Muscle of leg (tissue), 11 donors: ENCODE measurements around the gene HK2. TPM values are rescaled to one million over a fixed set of nuclear protein-coding genes. Genes with fewer than 3 reads are reported as not detected.

Experiments
- DNase-seq: peaks from one replicate; pipeline ENCODE4 v3.0.0; 2013
- H3K27ac ChIP-seq: one replicate; pipeline ENCODE4 v1.5.1; 2013; ENCODE audit warnings: mild to moderate bottlenecking, low read length, control low read depth
- H3K27me3 ChIP-seq: one replicate; pipeline ENCODE4 v1.6.1; 2013; ENCODE audit warnings: low read length; ENCODE audit not compliant: control insufficient read depth, insufficient read depth
- H3K36me3 ChIP-seq: one replicate; pipeline ENCODE4 v1.6.1; 2013; ENCODE audit warnings: low read length; ENCODE audit not compliant: control insufficient read depth, insufficient read depth
- H3K4me1 ChIP-seq: one replicate; pipeline ENCODE4 v1.6.1; 2013; ENCODE audit warnings: low read length; ENCODE audit not compliant: control insufficient read depth, insufficient read depth
- H3K4me3 ChIP-seq: one replicate; pipeline ENCODE4 v1.5.1; 2013; ENCODE audit warnings: low read length, control low read depth
- H3K9me3 ChIP-seq: replicated peaks from 2 replicates; pipeline ENCODE4 v1.6.1; 2013; ENCODE audit warnings: low read depth, low read length; ENCODE audit not compliant: control insufficient read depth
- WGBS: methylation state at CpG from one replicate; pipeline ENCODE4 v1.1.5; 2013; ENCODE audit warnings: missing lambda C conversion rate; ENCODE audit not compliant: insufficient coverage; 5-methylcytosine and 5-hydroxymethylcytosine counted together
- polyA plus RNA-seq, 8 donors: library from polyadenylated mRNA; unstranded; fragments of 120-200 nt; gene quantifications; one replicate each; pipeline versions ENCODE4 v1.2.1 to v1.2.3, GENCODE V29; 2013; ENCODE audit warnings: inconsistent platforms in 1 of 8, low replicate concordance in 1 of 8; ENCODE audit not compliant: insufficient read length in 8 of 8, insufficient read depth in 1 of 8
- total RNA-seq: library from RNA; stranded (reverse); fragments of 120-200 nt; gene quantifications from one replicate; pipeline ENCODE4 v1.2.4, GENCODE V29; 2013

The HK2 gene
- total and polyA plus RNA-seq, 9 donors = 3.3 to 8.6 (median 6.1) TPM

DNA sequence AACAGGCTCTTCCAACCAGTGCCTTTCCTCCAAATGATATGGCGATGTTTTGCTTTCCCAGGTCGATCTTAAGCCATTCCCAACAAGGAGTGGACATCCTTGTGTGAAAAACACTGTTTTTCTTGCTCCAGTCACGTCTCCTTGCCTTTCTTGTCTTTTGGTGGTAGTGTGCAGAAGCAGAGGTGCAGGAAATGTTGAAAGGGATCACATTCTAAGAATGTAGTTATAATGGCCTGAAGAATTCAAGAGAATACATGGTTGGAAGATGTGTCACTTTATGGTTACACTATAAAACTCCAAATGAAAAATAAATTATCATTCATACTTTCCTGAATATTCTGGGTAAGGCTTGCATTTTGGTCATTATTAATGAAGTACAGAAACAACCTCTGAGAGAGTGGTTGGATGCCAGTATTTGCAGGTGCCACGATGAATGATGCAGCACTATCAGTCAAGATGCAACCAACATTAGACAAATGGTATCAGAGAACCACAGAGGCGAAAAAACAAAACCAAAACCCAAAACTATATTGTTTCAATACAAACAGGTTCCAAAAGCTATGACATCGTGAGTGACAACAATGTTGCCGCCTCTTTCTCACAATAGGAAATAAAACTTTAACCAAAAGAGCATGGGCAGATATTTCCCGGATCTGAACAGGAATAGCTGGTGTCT lies 97.0 kb downstream of the HK2 start:
- no CpG with 5 or more reads among the region's 8 CpGs for WGBS
- H3K27ac ChIP-seq = no peak overlapping the region
- DNase-seq = no peak

DNA sequence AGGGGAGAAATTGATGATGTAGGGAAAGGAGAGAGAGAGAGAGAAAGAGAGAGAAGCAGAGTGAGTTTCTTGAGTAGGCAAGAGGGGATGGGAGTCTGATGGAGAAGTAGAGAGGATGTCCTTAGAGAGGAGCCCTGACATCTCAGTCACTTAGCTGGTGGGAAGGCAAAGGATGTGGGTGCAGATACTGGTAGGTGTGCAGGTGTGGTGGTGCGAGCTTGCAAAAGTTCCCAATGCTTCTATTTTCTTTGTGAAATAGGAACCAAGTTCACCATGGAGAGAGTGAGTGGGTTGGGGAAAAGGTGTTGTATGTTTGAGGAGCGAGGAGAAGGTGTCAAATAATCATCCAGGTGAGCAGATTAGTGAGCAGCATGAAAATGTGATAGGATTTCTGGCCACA lies 98.0 kb downstream of the HK2 start:
- 89% methylated on average over 2 of the region's 2 CpGs for WGBS
- Histone ChIP-seq H3K27me3 (no peaks in the 10 kb centered on the region), H3K36me3 (no peaks in the 10 kb centered on the region), H3K27ac (no peak overlapping the region), H3K4me3 (no peak overlapping the region), H3K4me1 (no peaks in the 10 kb centered on the region), H3K9me3 (no peaks in the 10 kb centered on the region)
- no peak for DNase-seq

More for the DNA sequence above, 97.0 kb downstream of the HK2 start:
- no peaks in the 10 kb centered on the region for H3K9me3 ChIP-seq
- no peaks in the 10 kb centered on the region for H3K36me3 ChIP-seq
- no peaks in the 10 kb centered on the region for H3K27me3 ChIP-seq
- no peak overlapping the region for H3K4me3 ChIP-seq
- H3K4me1 ChIP-seq = no peaks in the 10 kb centered on the region

DNA sequence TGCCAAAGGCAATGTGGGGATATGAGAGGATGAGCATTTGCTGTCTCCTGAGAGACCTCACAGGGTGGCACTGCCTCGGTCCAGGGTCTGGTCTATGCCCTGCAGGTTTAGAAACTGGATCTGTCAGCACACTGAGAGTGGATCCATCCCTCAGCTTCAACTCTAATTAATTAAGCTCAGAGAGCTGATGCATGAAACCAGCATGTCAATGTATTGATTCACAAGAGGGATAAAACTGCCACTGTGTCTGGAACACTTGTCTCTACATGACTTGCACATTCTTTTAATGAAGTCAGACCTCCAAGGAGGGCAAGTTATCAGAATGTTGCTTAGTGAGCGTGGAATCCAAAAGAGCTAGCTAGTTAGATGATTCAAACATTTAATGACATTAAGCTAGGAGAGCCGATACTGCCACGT lies 102.1 kb downstream of the HK2 start:
- H3K27me3 ChIP-seq = no peaks in the 10 kb centered on the region
- no peak for DNase-seq
- no peaks in the 10 kb centered on the region for H3K9me3 ChIP-seq
- H3K27ac ChIP-seq = no peak overlapping the region
- H3K4me3 ChIP-seq = no peak overlapping the region
- H3K4me1 ChIP-seq = no peaks in the 10 kb centered on the region
- 95% methylated on average over 4 of the region's 4 CpGs for WGBS
- H3K36me3 ChIP-seq = no peaks in the 10 kb centered on the region

DNA sequence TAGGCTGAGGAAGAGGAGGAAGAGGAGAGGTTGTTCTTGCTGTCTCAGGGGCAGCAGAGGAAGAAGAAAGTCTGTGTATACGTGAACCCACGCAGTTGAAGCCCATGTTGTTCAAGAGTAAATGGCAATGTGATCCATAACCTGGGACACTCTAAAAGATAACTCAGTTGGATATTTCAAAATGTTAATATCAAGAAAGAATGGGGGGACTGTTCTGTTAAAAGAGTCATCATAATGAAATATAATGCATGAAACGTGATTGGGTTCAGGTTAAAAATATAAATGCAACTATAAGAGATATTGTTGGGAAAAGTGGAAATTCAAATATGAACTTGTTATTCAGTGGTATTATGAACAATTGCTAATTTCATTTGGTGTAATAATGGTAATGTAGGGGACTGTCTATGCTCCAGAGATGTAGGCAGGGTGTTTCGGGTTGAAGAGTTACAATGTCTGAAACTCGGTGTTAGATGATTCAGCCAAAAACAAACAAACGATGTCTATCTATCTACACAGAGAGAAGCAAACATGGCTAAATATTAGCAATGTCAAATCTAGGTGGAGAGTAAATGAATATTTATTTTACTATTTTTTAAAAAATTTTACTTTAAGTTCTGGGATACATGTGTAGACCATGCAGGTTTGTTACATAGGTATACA lies 103.4 kb downstream of the HK2 start:
- H3K4me3 ChIP-seq = no peak overlapping the region
- no peaks in the 10 kb centered on the region for H3K36me3 ChIP-seq
- no peak overlapping the region for H3K27ac ChIP-seq
- H3K4me1 ChIP-seq = no peaks in the 10 kb centered on the region
- 87% methylated on average over 3 of the region's 6 CpGs for WGBS
- H3K9me3 ChIP-seq = no peaks in the 10 kb centered on the region
- DNase-seq = no peak
- no peaks in the 10 kb centered on the region for H3K27me3 ChIP-seq

DNA sequence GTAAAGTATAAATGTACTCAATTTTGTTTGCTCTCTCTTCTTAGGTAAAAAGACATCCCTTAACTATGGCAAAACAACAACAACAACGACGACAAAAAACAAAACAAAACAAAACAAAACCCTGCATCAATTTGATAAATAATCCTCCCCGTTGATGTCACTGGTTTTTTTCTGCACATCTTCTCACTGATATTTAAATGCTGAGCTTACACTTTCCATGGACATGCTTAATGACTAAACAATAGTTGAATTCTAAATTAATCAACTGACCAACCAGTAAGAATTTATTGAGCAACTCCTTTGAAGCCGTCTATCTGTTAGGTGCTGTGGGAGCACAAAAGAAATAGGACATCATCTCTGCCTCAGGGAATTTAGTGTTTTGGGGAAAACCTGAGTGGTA lies 104.3 kb downstream of the HK2 start:
- no peak for DNase-seq

DNA sequence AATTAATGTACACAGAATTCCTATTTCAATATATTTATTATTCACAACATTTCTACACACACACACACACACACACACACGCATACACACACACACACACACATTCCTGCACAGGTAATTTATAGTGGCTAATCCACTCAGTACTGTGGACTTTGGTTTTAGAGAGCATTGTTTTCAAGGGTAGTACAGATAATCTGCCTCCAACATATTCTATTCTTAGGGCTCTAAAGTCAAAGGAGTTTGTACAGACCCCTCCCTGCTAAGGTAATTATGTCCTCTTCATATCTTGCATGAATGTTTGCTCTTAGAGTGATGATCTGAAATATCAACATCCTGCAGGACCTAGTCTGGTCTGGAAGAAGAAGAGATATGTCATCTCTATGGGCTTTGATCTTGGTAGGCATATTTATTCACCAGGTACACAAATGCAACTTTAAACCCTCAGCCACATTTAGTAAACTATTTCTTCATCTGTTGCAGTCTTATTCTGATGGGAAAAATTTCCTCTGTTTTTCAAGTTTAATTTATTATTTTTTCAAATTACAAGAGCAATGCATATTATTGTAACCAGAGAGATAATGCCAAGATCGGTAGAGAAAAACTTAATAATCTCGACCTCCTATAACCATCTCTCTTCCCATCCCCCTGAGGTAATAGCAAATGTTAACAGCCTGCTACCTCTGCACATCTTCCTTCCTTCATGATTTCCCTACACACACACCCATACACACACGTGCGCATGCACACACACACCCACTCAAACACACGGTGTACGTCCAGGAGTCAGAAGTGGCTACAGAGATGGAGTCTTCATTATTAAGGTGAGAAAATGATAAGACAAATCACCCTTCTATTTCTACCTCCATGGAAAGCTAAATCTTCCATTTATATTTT lies 106.2 kb downstream of the HK2 start:
- Histone ChIP-seq H3K9me3 (no peaks in the 10 kb centered on the region), H3K27ac (no peak overlapping the region), H3K36me3 (no peaks in the 10 kb centered on the region), H3K27me3 (no peaks in the 10 kb centered on the region), H3K4me3 (no peak overlapping the region), H3K4me1 (no peaks in the 10 kb centered on the region)
- DNase-seq = no peak
- WGBS = no CpG with 5 or more reads among the region's 7 CpGs

More for the DNA sequence above, 104.3 kb downstream of the HK2 start:
- H3K4me3 ChIP-seq = no peak overlapping the region
- no peaks in the 10 kb centered on the region for H3K9me3 ChIP-seq
- H3K36me3 ChIP-seq = no peaks in the 10 kb centered on the region
- 90% methylated on average over 2 of the region's 4 CpGs for WGBS
- no peaks in the 10 kb centered on the region for H3K27me3 ChIP-seq
- no peaks in the 10 kb centered on the region for H3K4me1 ChIP-seq
- no peak overlapping the region for H3K27ac ChIP-seq

DNA sequence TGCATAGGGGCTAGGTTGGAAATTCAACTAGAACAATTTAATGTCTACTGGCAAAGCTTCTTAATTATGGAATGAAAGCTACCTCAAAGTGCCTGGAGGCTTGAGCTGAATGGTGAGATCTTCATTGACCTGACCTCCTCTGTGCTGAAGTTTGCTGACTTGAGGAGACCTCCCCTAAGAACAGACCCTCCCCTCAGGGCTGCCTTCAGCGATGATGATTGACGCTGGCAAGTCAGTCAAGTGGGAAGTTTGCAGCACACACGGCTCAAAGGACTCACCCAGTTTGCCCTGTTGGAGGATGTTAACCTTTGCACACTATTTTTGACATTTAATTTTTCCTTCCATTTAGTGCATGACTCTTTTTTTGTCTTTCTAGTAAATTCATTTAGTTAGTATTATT lies 107.4 kb downstream of the HK2 start:
- DNase-seq = no peak
- Histone ChIP-seq H3K9me3 (no peaks in the 10 kb centered on the region), H3K4me3 (no peak overlapping the region), H3K27me3 (no peaks in the 10 kb centered on the region), H3K4me1 (no peaks in the 10 kb centered on the region), H3K27ac (no peak overlapping the region), H3K36me3 (no peaks in the 10 kb centered on the region)
- no CpG with 5 or more reads among the region's 3 CpGs for WGBS

DNA sequence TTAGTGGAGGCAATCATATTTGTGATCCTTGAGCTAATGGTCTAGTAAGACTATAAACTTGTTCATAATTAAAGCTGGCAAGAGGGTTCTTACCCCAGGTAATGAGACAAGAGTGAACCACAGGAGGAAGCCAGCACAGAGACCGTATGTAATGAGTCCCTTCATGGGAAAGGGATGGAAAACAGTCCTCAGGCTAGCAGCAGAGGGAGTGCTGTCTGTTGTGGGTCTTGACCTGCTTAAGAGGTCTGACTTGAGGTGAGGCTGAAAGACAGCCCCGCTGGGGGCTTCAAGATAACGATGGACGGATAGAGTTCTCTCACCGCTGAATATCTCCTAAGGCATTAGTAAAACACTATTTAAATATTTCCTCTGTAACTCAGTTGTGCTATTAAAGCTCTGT lies 108.3 kb downstream of the HK2 start:
- H3K36me3 ChIP-seq = no peaks in the 10 kb centered on the region
- no peak for DNase-seq
- WGBS = 40% methylated on average over 1 of the region's 5 CpGs

More for the DNA sequence above, 108.3 kb downstream of the HK2 start:
- Histone ChIP-seq H3K27ac (no peak overlapping the region), H3K4me3 (no peak overlapping the region), H3K4me1 (no peaks in the 10 kb centered on the region), H3K27me3 (no peaks in the 10 kb centered on the region), H3K9me3 (no peaks in the 10 kb centered on the region)
